HG03457 (cell line): ENCODE results near the gene ADGRF1.
"Not testable (repeated sequence)": the region's sequence is repeated elsewhere in the genome, so short reads cannot be mapped to it uniquely, and the experiment has no call there.

Source experiments
- ATAC-seq: cut with Tn5 transposase; IDR thresholded peaks from one replicate; pipeline ENCODE4 v1.9.1; 2021; ENCODE audit warnings: moderate number of reproducible peaks; ENCODE audit not compliant: unreplicated experiment

The ADGRF1 gene

GRCh38 chr6:47042275-47042791 is at the start of gene ADGRF1:
TSS of gene ADGRF1 (minus strand) at chr6:47042332. CDS start at chr6:47029061, 13,271 bp downstream.
- no peak for ATAC-seq

DNA sequence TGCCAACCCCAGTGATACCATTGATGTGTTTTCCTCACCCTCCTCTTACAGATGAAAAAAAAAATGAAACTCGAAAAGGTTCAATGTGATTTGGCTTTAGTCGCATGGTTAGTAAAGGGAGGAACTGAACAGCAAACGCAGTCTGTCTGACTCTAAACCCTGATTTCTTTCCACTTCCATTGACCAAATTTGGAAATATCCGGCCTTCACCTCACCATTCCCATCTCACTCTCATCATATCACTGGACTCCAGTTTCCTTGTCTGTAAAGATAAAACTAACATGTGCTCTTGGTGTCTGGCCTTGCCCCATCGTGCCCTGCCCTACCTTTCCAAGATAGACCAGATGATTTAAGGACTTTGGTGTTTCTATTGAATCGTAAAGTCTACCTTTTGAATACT is 48.7 kb upstream of the ADGRF1 start:
- ATAC-seq: no peak

DNA sequence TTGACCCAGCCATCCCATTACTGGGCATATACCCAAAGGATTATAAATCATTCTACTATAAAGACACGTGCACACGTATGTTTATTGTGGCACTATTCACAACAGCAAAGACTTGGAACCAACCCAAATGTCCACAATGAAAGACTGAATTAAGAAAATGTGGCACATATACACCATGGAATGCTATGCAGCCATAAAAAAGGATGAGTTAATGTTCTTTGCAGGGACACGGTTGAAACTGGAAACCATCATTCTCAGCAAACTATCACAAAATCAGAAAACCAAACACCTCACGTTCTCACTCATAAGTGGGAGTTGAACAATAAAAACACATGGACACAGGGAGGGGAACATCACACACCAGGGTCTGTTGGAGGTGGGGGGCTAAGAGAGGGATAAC is 47.3 kb upstream of the ADGRF1 start:
- not testable (repeated sequence) for ATAC-seq

DNA sequence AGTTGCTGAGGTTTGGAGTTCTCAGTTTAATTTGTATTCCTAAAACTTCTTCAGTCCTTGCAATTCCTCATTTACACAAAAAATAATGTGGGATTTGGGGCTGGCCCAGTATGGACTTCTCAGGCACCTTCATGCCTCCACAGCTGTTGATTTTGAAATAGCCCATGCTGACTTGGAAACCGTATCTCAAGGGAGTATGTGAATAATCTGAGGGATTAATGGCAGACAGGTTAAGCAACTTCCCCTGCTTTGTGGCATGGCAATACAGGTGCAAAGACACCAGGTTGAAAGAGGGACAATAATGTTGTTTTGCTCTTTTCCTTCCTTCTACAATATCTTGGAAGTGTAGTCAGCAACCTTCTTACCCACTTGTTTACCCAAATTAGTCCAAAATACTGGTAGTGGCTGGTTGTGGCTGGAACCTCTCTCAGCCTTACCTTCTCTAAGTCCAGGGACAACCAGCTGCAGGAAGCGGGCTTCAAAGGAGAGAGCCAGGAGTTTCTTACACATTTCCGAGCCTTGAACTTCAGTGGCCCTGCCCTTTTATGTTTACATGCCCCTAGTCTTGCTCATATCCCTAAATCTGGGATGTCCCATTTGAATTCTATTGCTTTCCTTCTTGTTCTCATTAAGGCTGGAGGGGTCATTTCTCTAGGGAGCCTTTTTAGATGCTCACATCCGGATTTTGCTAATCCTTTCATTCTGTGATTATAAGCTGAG is 44.1 kb upstream of the ADGRF1 start:
- ATAC-seq: no peak

DNA sequence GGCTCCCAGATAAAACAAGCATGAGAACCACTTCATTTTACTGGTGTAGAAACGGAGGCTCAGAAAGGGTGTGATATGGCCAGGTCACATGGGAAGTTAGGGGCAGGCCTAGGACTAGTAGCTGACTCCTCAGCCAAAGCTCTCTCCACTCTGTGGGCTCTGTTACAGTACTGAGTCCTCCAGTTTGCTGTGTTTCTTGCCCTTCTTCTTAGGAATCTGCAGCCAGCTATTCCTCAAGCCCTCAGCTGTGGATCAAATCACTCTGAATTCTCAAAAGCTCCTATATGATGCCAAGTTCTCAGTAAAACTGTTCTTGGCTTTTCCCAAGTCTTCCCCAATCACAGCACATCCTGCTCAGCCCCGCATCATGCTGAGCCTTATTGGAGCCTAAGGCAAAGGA is 42.5 kb upstream of the ADGRF1 start:
- no peak for ATAC-seq

- ATAC-seq: no peak
Observed at GRCh38 chr6:47083586-47084047, 41.5 kb upstream of the ADGRF1 start.

DNA sequence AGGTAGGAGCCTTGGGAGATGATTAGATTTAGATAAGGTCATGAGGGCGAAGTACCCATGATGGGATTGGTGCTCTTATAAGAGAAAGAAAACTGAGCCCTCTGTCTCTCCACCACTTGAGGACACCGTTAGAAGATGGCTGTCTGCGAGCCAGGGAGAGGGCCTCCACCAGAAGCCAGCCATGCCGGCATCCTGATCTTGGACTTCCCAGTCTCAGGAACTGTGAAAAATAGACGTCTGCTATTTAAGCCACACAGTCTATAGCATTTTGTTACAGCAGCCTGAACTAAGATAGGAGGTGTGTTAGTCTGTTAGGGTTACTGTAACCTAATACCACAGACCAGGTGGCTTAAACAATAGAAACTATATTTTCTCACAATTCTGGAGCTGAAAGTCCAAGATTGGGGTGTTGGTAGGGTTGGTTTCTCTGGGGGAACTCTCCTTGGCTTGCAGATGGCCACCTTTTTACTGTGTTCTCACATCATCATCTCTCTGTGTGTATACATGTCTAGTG is 38.0 kb upstream of the ADGRF1 start:
- ATAC-seq: no peak

GRCh38 chr6:47079638-47080037 is 37.5 kb upstream of the ADGRF1 start:
- no peak for ATAC-seq

- ATAC-seq: no peak
Observed at GRCh38 chr6:47078991-47079390, 36.9 kb upstream of the ADGRF1 start.

DNA sequence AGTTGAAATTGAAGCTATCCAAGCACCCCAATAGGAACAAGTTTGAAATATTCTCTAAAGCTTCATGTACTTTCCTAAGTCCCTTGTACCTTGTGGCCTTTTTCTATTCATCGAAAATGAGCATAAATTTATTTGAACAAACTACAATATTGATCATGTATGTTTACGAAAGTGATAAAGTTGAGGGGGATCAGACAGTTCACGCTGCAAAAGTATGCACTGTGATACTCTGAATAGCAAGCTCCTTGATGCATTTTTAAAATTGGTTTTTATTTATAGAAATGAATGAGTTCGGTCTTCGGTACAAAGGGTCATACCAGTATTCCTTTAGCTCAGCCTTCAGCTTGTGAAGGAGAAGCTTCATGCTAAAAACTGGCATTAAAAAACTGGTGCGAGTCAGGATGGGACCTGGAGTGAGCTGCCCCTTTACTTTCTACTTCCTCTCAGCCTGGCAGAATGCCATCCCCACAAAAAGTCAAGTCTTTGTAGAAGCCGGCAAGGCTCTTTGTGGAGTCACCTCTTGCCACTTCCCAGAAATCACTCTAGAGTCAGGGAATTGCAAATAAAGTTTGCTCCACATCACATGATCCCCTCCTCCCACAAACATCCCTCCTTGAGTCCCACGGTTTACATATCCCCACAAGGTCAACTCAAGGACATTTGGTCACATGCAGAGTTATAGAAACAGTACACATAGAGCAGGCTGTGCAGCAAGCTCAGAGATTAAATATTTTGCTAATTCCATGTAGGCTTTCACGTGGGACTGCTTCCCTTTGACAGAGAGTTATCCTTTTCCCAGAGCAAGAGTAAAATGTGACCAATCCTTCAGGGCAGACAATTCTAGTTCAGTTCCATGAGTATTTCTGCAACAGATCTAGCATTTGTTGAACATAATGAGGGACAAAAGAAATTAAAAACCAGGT is 34.6 kb upstream of the ADGRF1 start:
- no peak for ATAC-seq

GRCh38 chr6:47075741-47076421 is 33.7 kb upstream of the ADGRF1 start:
- ATAC-seq: no peak

DNA sequence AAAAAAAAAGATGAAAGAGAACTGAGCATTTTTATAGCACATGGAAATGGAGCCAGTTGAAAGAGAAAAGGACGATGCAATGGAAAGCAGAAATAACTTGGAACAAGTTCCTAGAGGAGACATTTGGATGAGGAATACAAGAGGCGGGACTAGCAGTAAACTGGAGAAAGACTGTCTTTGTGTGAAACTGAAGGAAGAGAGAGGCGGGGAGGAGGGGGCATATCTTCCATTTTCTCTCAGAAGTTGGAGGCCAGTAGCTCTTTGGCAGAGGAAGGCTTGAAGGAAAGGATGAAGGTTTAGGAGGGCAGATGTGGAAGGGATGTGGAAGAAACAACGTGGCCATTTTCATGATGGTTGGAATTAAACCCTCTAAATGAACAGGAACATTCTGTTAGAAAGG is 33.0 kb upstream of the ADGRF1 start:
- no peak for ATAC-seq

DNA sequence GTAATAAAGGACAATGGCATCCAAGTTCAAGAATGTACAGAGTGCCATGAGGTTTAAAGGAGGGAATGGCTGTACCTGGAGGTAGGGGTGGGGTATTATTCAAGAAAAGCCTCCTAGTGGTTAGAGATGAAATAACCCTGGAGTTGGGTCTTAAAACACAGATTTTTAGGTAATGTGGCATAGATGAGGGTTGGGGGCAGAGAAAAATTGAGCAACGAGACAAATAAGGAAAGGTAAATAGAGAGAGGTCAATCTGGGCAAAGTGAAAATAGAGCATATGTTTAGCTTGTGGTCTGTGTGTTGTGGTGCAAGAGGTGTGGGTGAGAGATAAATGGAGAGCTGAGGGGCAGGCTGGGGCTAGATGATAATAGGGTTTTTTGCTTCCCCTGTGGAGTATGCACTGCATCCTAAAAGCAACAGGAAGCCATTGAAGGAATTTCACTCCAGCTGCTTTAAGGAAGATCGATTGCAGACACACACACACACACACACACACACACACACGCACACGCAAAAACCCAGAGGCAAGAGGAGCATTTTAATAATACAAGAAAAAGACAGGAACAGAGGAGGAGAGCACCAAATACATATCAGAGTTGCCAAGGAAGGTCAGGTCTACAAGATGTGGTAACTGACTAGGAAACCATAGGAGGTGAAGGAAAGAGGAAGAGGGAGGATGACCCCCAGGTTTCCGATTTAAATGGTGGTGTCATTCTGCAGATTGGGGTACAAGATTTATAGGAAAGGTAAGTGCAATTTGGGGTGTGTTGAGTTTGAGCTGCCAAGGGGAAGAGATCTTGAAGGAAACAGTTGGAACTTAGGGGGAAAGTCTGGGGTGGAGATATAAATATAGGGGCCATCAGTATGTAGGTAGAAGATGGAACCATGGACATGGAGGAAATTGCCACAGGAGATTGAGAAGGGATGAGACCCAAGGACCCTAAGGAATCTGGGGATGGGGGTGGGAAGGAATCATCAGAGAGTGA is 31.3 kb upstream of the ADGRF1 start:
- no peak for ATAC-seq

GRCh38 chr6:47072667-47073066 is 30.5 kb upstream of the ADGRF1 start:
- no peak for ATAC-seq

DNA sequence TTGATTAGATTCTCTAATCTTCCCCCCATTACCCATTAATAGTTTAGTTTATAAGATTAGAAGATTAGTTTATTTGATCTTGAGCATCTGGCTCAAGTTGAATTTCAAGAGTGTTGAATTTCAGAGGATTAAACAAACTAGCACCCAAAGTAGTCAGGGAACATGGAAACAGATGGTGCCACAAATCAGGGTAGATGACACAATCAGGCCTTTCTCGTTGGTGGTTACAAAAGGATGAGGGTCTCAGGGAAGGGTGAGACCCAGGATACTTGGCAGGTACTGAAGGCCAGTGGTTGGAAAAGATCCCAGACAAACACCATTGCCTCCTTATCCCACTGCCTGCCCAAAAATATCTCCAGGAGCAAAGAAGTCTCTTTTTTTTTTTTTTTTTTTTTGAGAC is 29.5 kb upstream of the ADGRF1 start:
- no peak for ATAC-seq

GRCh38 chr6:47070461-47070860 is 28.3 kb upstream of the ADGRF1 start:
- ATAC-seq: no peak

DNA sequence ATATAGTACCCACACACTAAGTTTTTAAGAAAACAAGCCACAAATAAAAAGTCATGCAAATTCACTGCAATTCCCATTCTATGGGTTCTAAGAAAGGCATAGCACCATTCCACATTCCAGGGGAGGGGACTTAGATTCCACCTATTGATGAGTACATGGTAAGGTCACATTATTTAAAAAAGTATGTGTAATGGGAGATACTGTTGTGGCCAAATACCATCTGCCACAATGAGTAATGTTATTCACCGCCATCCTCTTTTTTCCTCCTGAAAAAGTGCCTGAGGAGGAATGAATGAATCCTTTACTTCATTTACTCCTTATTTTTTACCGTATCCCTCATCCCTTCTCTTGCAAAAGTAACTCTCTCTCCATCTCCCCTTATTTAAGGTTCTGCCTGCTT is 27.0 kb upstream of the ADGRF1 start:
- ATAC-seq: no peak

- no peak for ATAC-seq
Observed at GRCh38 chr6:47066418-47066817, 24.3 kb upstream of the ADGRF1 start.

DNA sequence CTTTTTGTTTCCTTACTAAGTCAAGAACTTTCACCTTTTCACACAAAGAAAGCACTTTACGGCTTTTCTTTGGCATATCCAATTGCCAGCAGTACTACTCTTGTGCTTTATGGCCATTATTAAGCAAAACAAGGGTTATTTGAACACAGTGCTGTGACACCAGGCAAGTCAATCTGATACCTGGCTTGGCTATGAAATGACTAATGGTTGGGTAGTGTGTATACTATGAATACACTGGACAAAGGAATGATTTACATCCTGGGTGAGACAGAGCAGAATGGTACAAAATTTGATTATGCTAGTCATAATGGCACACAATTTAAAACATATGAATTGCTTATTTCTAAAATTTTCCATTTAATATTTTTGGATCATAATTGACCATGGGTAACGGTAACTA is 22.1 kb upstream of the ADGRF1 start:
- no peak for ATAC-seq

GRCh38 chr6:47062346-47062745 is 20.2 kb upstream of the ADGRF1 start:
- no peak for ATAC-seq
